Measurements from ENCODE around the gene TBX19.
A peak's percentile ranks its signal among the peaks of the same experiment; 100 is the strongest.

Gene TBX19

GRCh38 chr1:168320149-168320548 is 39.5 kb downstream of the TBX19 start:
- H3K27ac ChIP-seq, result no peak overlapping the region
- no peak for TF ChIP-seq CTCF (conservative IDR thresholded peaks at IDR 0.05; ENCODE audit: low read depth)
- no peak for DNase-seq (ENCODE audit: low spot score)
- POLR2A ChIA-PET (ENCODE audit: low non-redundant PET), result no interaction called here
- CTCF ChIA-PET, result interaction anchor here (0.7 kb wide), 1 partner anchor 28 kb away, joined by 7 read pairs; no protein-coding TSS in a partner anchor

GRCh38 chr1:168320800-168321450 is 40.2 kb downstream of the TBX19 start:
- CTCF ChIA-PET, result interaction anchor here (0.7 to 1.0 kb wide), 2 partner anchors 22 to 27 kb away, joined by 4 to 7 read pairs; no protein-coding TSS in a partner anchor
- POLR2A ChIA-PET (ENCODE audit: low non-redundant PET), result no interaction called here
- H3K27ac ChIP-seq, result no peak overlapping the region
- peak; percentile 88 for DNase-seq (ENCODE audit: low spot score)
- no peak for TF ChIP-seq CTCF (conservative IDR thresholded peaks at IDR 0.05; ENCODE audit: low read depth)

GRCh38 chr1:168321945-168322344 is 41.3 kb downstream of the TBX19 start:
- peak; percentile 42 for DNase-seq (ENCODE audit: low spot score)
- no peak overlapping the region for H3K27ac ChIP-seq
- CTCF ChIA-PET, result interaction anchor here (0.9 to 1.0 kb wide), 2 partner anchors 21 to 87 kb away, joined by 4 to 5 read pairs; no protein-coding TSS in a partner anchor
- no peak; the same call in 1 of the 2 replicates for TF ChIP-seq CTCF (conservative IDR thresholded peaks at IDR 0.05; ENCODE audit: low read depth)
- POLR2A ChIA-PET (ENCODE audit: low non-redundant PET), result no interaction called here

- H3K27ac ChIP-seq, result no peak overlapping the region
- POLR2A ChIA-PET (ENCODE audit: low non-redundant PET), result no interaction called here
- CTCF ChIA-PET, result interaction anchor here (0.6 kb wide), 1 partner anchor 67 kb away, joined by 4 read pairs; no protein-coding TSS in a partner anchor
- no peak for DNase-seq (ENCODE audit: low spot score)
- TF ChIP-seq CTCF (conservative IDR thresholded peaks at IDR 0.05; ENCODE audit: low read depth), result no peak
These were observed 44.2 kb downstream of the TBX19 start for GRCh38 chr1:168324745-168325425.

- no peak for TF ChIP-seq CTCF (conservative IDR thresholded peaks at IDR 0.05; ENCODE audit: low read depth)
- CTCF ChIA-PET, result interaction anchor here (1.9 kb wide), 1 partner anchor 14 kb away, joined by 5 read pairs; no protein-coding TSS in a partner anchor
These were observed 48.2 kb downstream of the TBX19 start for GRCh38 chr1:168328731-168329364.

DNA sequence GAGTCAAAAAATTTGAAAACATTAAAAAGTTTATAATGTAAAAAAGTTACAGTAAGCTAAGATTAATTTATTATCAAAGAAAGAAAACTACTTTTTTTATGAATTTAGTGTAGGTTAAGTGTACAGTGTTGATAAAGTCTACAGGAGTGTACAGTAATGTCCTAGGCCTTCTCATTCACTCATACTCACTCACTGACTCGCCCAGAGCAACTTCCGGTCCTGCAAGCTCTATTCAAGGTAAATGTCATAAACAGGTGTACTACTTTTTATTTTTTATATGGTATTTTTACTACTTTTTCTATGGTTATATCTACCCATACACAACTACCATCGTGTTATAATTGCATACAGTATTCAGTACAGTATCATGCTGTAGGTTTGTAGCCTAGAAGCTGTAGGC is 49.6 kb downstream of the TBX19 start:
- CTCF ChIA-PET, result interaction anchor here (2.0 kb wide), 1 partner anchor 12 kb away, joined by 9 read pairs; no protein-coding TSS in a partner anchor
- no peak for TF ChIP-seq CTCF (conservative IDR thresholded peaks at IDR 0.05; ENCODE audit: low read depth)
- POLR2A ChIA-PET (ENCODE audit: low non-redundant PET), result no interaction called here
- H3K27ac ChIP-seq, result no peak overlapping the region
- no peak for DNase-seq (ENCODE audit: low spot score)

More at GRCh38 chr1:168328731-168329364, 48.2 kb downstream of the TBX19 start:
- DNase-seq (ENCODE audit: low spot score), result no peak
- POLR2A ChIA-PET (ENCODE audit: low non-redundant PET), result no interaction called here
- no peak overlapping the region for H3K27ac ChIP-seq
